ENCODE results near the gene SPO11. TPM values are rescaled to one million over a fixed set of nuclear protein-coding genes. Genes with fewer than 3 reads are reported as not detected.

SPO11 gene
- total RNA-seq, 1 donor from 2014 or later = not detected

- no peak for DNase-seq
These were observed 63.1 kb downstream of the SPO11 start for GRCh38 chr20:57392512-57393271.

Other genes starting within 250 kb of the SPO11 start
- gene BMP7, start 63.2 kb upstream of the SPO11 start, total RNA-seq = not detected in 2 replicates
- 41.4 and 56.3 TPM in 2 replicates for gene RAE1, start 21.5 kb downstream of the SPO11 start, total RNA-seq
- 13.8 and 21.6 TPM in 2 replicates for gene RBM38, start 61.6 kb downstream of the SPO11 start, total RNA-seq
- not detected in 2 replicates for gene CTCFL, start 195.3 kb downstream of the SPO11 start, total RNA-seq
- not detected in 2 replicates for gene PCK1, start 231.3 kb downstream of the SPO11 start, total RNA-seq

Measured in dermis blood vessel endothelial cell (primary cell).